HEK293 (cell line): Measurements from ENCODE around the gene OGFOD3.
"Not testable (repeated sequence)": the region's sequence is repeated elsewhere in the genome, so short reads cannot be mapped to it uniquely, and the experiment has no call there.

ENCODE experiments used
- CTCF ChIA-PET: fragments of 350-600 bp; formaldehyde crosslinking; extraction: SDS; loops from one replicate; lab custom pipeline; 2021; ENCODE audit warnings: antibody characterized with exemption; lab: Yijun Ruan, JAX
- POLR2A ChIA-PET: fragments of 300-600 bp; formaldehyde crosslinking; extraction: SDS; loops from one replicate; lab custom pipeline; 2020; ENCODE audit warnings: antibody characterized with exemption, inconsistent platforms; lab: Yijun Ruan, JAX
- H3K27ac ChIP-seq: fragments of 200-500 bp; sonication (Bioruptor generic); 2 replicates; pipeline ENCODE4 v1.5.1; 2014; ENCODE audit warnings: low read depth, low read length, control low read depth, inconsistent platforms; ENCODE audit errors: extremely low read depth
- H3K36me3 ChIP-seq, 2 experiments: fragments of 200-500 bp in 1 of 2; sonication (Bioruptor generic) in 1 of 2; 1 replicate in 1 of 2; 2 replicates in 1 of 2; pipeline ENCODE4 v1.5.1; 2014 to 2017; ENCODE audit warnings: inconsistent platforms in 2 of 2, low read length in 2 of 2; ENCODE audit not compliant: control insufficient read depth in 2 of 2, insufficient read depth in 1 of 2
- H3K4me1 ChIP-seq: fragments of 200-500 bp; sonication (Bioruptor generic); 2 replicates; pipeline ENCODE4 v1.5.1; 2014; ENCODE audit warnings: mild to moderate bottlenecking, low read length, inconsistent platforms; ENCODE audit not compliant: control insufficient read depth, insufficient read depth
- H3K4me3 ChIP-seq: 2 replicates; pipeline ENCODE4 v1.5.1; 2011; ENCODE audit warnings: low read depth, mild to moderate bottlenecking, control low read depth, low read length, moderate library complexity
- H3K9me3 ChIP-seq: fragments of 200-500 bp; sonication (Bioruptor generic); 2 replicates; pipeline ENCODE4 v1.5.1; 2014; ENCODE audit warnings: low read depth, low read length, inconsistent platforms; ENCODE audit not compliant: control insufficient read depth, insufficient read depth
- BCL11A ChIP-seq: fragments of 450-650 bp; formaldehyde crosslinking; IDR thresholded peaks from 2 replicates; pipeline ENCODE4 v1.5.1; 2016; ENCODE audit warnings: low read depth, missing biosample characterization, missing genetic modification characterization
- GLIS1 ChIP-seq: fragments of 450-650 bp; formaldehyde crosslinking; IDR thresholded peaks from 2 replicates; pipeline ENCODE4 v1.5.1; 2016; ENCODE audit warnings: missing biosample characterization, missing genetic modification characterization
- GLIS2 ChIP-seq: fragments of 450-650 bp; formaldehyde crosslinking; IDR thresholded peaks from 2 replicates; pipeline ENCODE4 v1.5.1; 2016; ENCODE audit warnings: missing biosample characterization, missing genetic modification characterization
- KLF9 ChIP-seq: fragments of 450-650 bp; formaldehyde crosslinking; IDR thresholded peaks from 2 replicates; pipeline ENCODE4 v1.5.1; 2016; ENCODE audit warnings: missing biosample characterization, missing genetic modification characterization, low read depth
- PRDM10 ChIP-seq: fragments of 450-650 bp; formaldehyde crosslinking; IDR thresholded peaks from 2 replicates; pipeline ENCODE4 v1.5.1; 2016; ENCODE audit warnings: missing biosample characterization, missing genetic modification characterization
- ZBTB7A ChIP-seq: fragments of 450-650 bp; formaldehyde crosslinking; IDR thresholded peaks from 2 replicates; pipeline ENCODE4 v1.5.1; 2016; ENCODE audit warnings: low read depth, missing biosample characterization, missing genetic modification characterization
- ZEB2 ChIP-seq: fragments of 450-650 bp; formaldehyde crosslinking; IDR thresholded peaks from 2 replicates; pipeline ENCODE4 v1.5.1; 2016; ENCODE audit warnings: missing biosample characterization, missing genetic modification characterization
- ZFP3 ChIP-seq: fragments of 450-650 bp; formaldehyde crosslinking; IDR thresholded peaks from 2 replicates; pipeline ENCODE4 v1.5.1; 2016; ENCODE audit warnings: low read depth, missing biosample characterization, missing genetic modification characterization
- ZIC2 ChIP-seq: fragments of 450-650 bp; formaldehyde crosslinking; IDR thresholded peaks from 2 replicates; pipeline ENCODE4 v1.5.1; 2016; ENCODE audit warnings: missing biosample characterization, missing genetic modification characterization
- ZNF157 ChIP-seq: fragments of 450-650 bp; formaldehyde crosslinking; IDR thresholded peaks from 2 replicates; pipeline ENCODE4 v1.5.1; 2016; ENCODE audit warnings: missing biosample characterization, missing genetic modification characterization
- ZNF202 ChIP-seq: fragments of 450-650 bp; formaldehyde crosslinking; IDR thresholded peaks from 2 replicates; pipeline ENCODE4 v1.5.1; 2016; ENCODE audit warnings: missing biosample characterization, missing genetic modification characterization, borderline replicate concordance
- ZNF211 ChIP-seq: fragments of 450-650 bp; formaldehyde crosslinking; IDR thresholded peaks from 2 replicates; pipeline ENCODE4 v1.5.1; 2016; ENCODE audit warnings: low read depth, missing biosample characterization, missing genetic modification characterization
- ZNF23 ChIP-seq: fragments of 450-650 bp; formaldehyde crosslinking; IDR thresholded peaks from 2 replicates; pipeline ENCODE4 v1.5.1; 2016; ENCODE audit warnings: missing biosample characterization, missing genetic modification characterization, borderline replicate concordance
- ZNF274 ChIP-seq, 2 experiments: fragments of 200-500 bp in 1 of 2; fragments of 450-650 bp in 1 of 2; sonication (Bioruptor generic) in 1 of 2; formaldehyde crosslinking in 1 of 2; IDR thresholded peaks; 2 replicates each; pipeline versions ENCODE4 v1.5.1 to v1.6.1; 2014 to 2016; ENCODE audit warnings: borderline replicate concordance in 1 of 2, inconsistent platforms in 1 of 2, low read length in 1 of 2, missing biosample characterization in 1 of 2, missing genetic modification characterization in 1 of 2
- ZNF292 ChIP-seq: fragments of 450-650 bp; formaldehyde crosslinking; IDR thresholded peaks from 2 replicates; pipeline ENCODE4 v1.5.1; 2016; ENCODE audit warnings: low read depth, missing biosample characterization, missing genetic modification characterization, borderline replicate concordance
- ZNF302 ChIP-seq: fragments of 450-650 bp; formaldehyde crosslinking; IDR thresholded peaks from 2 replicates; pipeline ENCODE4 v1.5.1; 2016; ENCODE audit warnings: missing biosample characterization, missing genetic modification characterization, low read depth
- ZNF521 ChIP-seq: fragments of 450-650 bp; formaldehyde crosslinking; IDR thresholded peaks from 2 replicates; pipeline ENCODE4 v1.5.1; 2017; ENCODE audit warnings: missing biosample characterization, mild to moderate bottlenecking, missing genetic modification characterization
- ZNF561 ChIP-seq: fragments of 450-650 bp; IDR thresholded peaks from 2 replicates; pipeline ENCODE4 v1.5.1; 2018; ENCODE audit warnings: missing biosample characterization, missing genetic modification characterization, borderline replicate concordance
- ZNF585B ChIP-seq: fragments of 450-650 bp; formaldehyde crosslinking; IDR thresholded peaks from 2 replicates; pipeline ENCODE4 v1.5.1; 2016; ENCODE audit warnings: missing biosample characterization, missing genetic modification characterization
- ZNF660 ChIP-seq: fragments of 450-650 bp; IDR thresholded peaks from 2 replicates; pipeline ENCODE4 v1.5.1; 2018; ENCODE audit warnings: missing biosample characterization, mild to moderate bottlenecking, missing genetic modification characterization
- ZNF792 ChIP-seq: fragments of 450-650 bp; formaldehyde crosslinking; IDR thresholded peaks from 2 replicates; pipeline ENCODE4 v1.5.1; 2016; ENCODE audit warnings: missing biosample characterization, missing genetic modification characterization
- ZNF843 ChIP-seq: fragments of 450-650 bp; formaldehyde crosslinking; IDR thresholded peaks from 2 replicates; pipeline ENCODE4 v1.5.1; 2016; ENCODE audit warnings: missing biosample characterization, missing genetic modification characterization
- TF ChIP-seq, protein P1 (sequence below): fragments of 450-650 bp; formaldehyde crosslinking; IDR thresholded peaks from 2 replicates; pipeline ENCODE4 v1.5.1; 2016; ENCODE audit warnings: missing biosample characterization, missing genetic modification characterization
- TF ChIP-seq, protein P2 (sequence below): fragments of 450-650 bp; formaldehyde crosslinking; IDR thresholded peaks from 2 replicates; pipeline ENCODE4 v1.5.1; 2017; ENCODE audit warnings: missing biosample characterization, mild to moderate bottlenecking, missing genetic modification characterization, moderate library complexity

OGFOD3 gene

DNA sequence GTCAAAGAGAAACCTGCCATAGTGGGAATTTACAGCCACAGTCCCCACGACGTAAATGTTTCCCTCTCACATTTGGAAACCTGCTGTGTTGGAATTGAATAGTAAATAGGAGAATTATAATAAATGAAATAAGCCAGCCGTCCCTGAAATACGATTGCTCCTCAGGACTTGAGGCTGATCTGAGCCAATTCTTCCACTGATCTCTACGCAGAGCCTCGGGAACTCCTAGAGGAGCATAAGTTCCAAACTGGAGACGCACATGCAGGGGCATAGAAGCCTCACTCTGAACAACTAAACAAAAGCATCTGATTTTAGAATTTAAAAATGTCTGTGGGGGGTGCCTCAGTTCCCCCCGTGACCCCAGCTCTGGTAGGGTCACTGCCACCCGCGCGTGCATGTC, 69.5 kb downstream of the OGFOD3 start (continued):
- TF ChIP-seq ZNF292 (tag by site-specific recombination) (no peak), ZNF302 (tag by site-specific recombination) (no peak), ZEB2 (tag by site-specific recombination) (no peak), ZBTB7A (tag by site-specific recombination) (no peak), ZNF157 (no peak)

DNA sequence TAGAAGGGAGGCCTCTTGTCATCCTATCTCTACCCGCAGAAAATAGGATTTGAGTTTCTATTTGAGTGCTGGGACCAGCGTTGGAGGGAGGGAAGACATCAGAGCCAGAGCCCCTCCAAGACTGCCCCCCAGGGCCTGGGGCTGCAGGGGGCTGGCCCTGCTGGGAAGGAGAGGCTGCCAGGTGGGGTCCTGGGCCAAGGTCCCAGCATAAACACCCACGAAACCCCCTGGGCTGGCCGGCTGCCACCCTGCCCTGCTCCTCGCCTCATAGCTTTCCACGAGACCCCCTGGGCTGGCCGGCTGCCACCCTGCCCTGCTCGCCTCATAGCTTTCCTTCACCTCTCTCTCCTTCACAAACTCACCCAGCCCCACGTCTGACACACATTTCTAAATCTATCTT, 70.0 kb downstream of the OGFOD3 start:
- ChIA-PET CTCF (interaction anchor here (0.6 to 1.3 kb wide), 3 partner anchors 27 to 371 kb away, joined by 3 read pairs; no protein-coding TSS in a partner anchor), POLR2A (no interaction called here)
- H3K4me3 ChIP-seq, result no peak overlapping the region
- no peaks in the 10 kb centered on the region for H3K4me1 ChIP-seq
- no peaks in the 10 kb centered on the region for H3K36me3 ChIP-seq
- H3K27ac ChIP-seq, result no peak overlapping the region
- H3K9me3 ChIP-seq, result no peaks in the 10 kb centered on the region
- TF ChIP-seq ZNF274 (IDR thresholded peaks at IDR 0.05; ENCODE audit: low read length), result no peak
- TF ChIP-seq ZNF274 (tag by site-specific recombination; IDR thresholded peaks at IDR 0.05; ENCODE audit: borderline replicate concordance), result no peak
- TF ChIP-seq ZNF521 (tag by site-specific recombination), result no peak
- no peak for TF ChIP-seq ZNF23 (tag by site-specific recombination)
- no peak for TF ChIP-seq BCL11A (tag by site-specific recombination)
- TF ChIP-seq PRDM10 (tag by site-specific recombination), result no peak
- TF ChIP-seq KLF9 (tag by site-specific recombination), result no peak
- TF ChIP-seq ZNF561 (tag by site-specific recombination), result no peak
- TF ChIP-seq ZNF202, result no peak
- no peak for TF ChIP-seq ZNF660 (tag by site-specific recombination)
- TF ChIP-seq ZNF211 (tag by site-specific recombination), result no peak
- TF ChIP-seq GLIS2 (tag by site-specific recombination), result peak; percentile 66
- no peak for TF ChIP-seq ZFP3 (tag by site-specific recombination)
- TF ChIP-seq ZNF585B, result no peak
- TF ChIP-seq, protein P1, sequence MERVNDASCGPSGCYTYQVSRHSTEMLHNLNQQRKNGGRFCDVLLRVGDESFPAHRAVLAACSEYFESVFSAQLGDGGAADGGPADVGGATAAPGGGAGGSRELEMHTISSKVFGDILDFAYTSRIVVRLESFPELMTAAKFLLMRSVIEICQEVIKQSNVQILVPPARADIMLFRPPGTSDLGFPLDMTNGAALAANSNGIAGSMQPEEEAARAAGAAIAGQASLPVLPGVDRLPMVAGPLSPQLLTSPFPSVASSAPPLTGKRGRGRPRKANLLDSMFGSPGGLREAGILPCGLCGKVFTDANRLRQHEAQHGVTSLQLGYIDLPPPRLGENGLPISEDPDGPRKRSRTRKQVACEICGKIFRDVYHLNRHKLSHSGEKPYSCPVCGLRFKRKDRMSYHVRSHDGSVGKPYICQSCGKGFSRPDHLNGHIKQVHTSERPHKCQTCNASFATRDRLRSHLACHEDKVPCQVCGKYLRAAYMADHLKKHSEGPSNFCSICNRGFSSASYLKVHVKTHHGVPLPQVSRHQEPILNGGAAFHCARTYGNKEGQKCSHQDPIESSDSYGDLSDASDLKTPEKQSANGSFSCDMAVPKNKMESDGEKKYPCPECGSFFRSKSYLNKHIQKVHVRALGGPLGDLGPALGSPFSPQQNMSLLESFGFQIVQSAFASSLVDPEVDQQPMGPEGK, result no peak
- TF ChIP-seq, protein P2, sequence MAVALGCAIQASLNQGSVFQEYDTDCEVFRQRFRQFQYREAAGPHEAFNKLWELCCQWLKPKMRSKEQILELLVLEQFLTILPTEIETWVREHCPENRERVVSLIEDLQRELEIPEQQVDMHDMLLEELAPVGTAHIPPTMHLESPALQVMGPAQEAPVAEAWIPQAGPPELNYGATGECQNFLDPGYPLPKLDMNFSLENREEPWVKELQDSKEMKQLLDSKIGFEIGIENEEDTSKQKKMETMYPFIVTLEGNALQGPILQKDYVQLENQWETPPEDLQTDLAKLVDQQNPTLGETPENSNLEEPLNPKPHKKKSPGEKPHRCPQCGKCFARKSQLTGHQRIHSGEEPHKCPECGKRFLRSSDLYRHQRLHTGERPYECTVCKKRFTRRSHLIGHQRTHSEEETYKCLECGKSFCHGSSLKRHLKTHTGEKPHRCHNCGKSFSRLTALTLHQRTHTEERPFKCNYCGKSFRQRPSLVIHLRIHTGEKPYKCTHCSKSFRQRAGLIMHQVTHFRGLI (tag by site-specific recombination), result no peak
- TF ChIP-seq ZNF843, result no peak
- no peak for TF ChIP-seq ZNF792 (tag by site-specific recombination)
- TF ChIP-seq GLIS1 (tag by site-specific recombination), result peak; percentile 99
- TF ChIP-seq ZIC2, result 0 out of 2 replicates have a peak, but pooled peaks have one; percentile 25

DNA sequence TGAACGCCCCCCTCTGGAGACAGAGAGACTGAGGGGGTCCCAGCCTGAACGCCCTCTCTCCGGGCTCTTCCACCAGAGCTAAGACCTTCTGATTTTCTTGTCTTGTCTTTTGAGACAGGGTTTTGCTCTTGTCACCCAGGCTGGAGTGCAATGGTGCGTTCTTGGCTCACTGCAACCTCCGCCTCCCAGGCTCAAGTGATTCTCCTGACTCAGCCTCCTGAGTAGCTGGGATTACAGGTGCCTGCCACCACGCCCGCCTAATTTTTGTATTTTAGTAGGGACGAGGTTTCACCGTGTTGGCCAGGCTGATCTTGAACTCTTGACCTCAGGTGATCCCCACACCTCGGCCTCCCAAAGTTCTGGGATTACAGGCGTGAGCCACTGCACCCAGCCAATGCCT, 70.4 kb downstream of the OGFOD3 start:
- H3K4me3 ChIP-seq, H3K9me3 ChIP-seq, H3K36me3 ChIP-seq, H3K27ac ChIP-seq, H3K4me1 ChIP-seq, POLR2A ChIA-PET: not testable (repeated sequence)
- CTCF ChIA-PET, result interaction anchor here (0.6 to 0.7 kb wide), 2 partner anchors 27 to 371 kb away, joined by 3 read pairs; no protein-coding TSS in a partner anchor
